Fibroblast of the aortic adventitia (primary cell): ENCODE data around the gene CLEC16A. TPM values are rescaled to one million over a fixed set of nuclear protein-coding genes. Genes with fewer than 3 reads are reported as not detected.

Source experiments
- DNase-seq: peaks from one replicate; pipeline ENCODE4 v3.0.0-alpha.2; 2010; ENCODE audit warnings: low read depth
- H3K4me3 ChIP-seq: 2 replicates; pipeline ENCODE4 v1.5.1; 2011; ENCODE audit warnings: low read depth, mild to moderate bottlenecking, control low read depth, low read length, moderate library complexity
- total RNA-seq: library from RNA; depleted of rRNA; stranded (reverse); fragments of >200 nt; gene quantifications from 2 replicates; pipeline ENCODE4 v1.2.3, GENCODE V29; 2012; ENCODE audit warnings: low replicate concordance
- TF ChIP-seq, protein P1 (sequence below): IDR thresholded peaks from 2 replicates; pipeline ENCODE4 v1.5.1; 2011; ENCODE audit warnings: mild to moderate bottlenecking, low read length, control low read depth, inconsistent platforms; ENCODE audit not compliant: insufficient read depth

The CLEC16A gene
- total RNA-seq, 1 donor, result 16.3 TPM

DNA sequence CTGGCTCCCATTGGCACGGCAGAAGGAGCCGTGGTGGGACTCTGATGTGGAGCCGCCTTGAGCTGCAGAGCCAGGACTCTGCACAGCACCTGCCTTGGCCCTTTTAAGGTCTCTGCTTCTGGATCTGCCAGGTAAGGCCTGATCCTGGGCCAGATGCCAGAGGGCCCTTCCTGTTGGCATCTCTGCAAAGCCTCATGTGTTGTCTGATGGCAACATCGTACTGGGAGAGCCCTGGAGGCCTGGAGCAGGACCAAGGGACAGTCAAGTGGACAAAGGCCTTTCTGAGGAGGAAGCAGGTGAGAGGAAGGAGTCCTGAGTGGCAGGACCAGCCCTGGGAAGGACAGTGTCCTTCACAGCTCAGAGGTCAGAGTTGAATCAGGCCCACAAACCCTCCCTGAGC is 285.5 kb downstream of the CLEC16A start:
- TF ChIP-seq, protein P1, sequence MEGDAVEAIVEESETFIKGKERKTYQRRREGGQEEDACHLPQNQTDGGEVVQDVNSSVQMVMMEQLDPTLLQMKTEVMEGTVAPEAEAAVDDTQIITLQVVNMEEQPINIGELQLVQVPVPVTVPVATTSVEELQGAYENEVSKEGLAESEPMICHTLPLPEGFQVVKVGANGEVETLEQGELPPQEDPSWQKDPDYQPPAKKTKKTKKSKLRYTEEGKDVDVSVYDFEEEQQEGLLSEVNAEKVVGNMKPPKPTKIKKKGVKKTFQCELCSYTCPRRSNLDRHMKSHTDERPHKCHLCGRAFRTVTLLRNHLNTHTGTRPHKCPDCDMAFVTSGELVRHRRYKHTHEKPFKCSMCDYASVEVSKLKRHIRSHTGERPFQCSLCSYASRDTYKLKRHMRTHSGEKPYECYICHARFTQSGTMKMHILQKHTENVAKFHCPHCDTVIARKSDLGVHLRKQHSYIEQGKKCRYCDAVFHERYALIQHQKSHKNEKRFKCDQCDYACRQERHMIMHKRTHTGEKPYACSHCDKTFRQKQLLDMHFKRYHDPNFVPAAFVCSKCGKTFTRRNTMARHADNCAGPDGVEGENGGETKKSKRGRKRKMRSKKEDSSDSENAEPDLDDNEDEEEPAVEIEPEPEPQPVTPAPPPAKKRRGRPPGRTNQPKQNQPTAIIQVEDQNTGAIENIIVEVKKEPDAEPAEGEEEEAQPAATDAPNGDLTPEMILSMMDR, result no peak
- H3K4me3 ChIP-seq, result no peak overlapping the region
- DNase-seq, result no peak

DNA sequence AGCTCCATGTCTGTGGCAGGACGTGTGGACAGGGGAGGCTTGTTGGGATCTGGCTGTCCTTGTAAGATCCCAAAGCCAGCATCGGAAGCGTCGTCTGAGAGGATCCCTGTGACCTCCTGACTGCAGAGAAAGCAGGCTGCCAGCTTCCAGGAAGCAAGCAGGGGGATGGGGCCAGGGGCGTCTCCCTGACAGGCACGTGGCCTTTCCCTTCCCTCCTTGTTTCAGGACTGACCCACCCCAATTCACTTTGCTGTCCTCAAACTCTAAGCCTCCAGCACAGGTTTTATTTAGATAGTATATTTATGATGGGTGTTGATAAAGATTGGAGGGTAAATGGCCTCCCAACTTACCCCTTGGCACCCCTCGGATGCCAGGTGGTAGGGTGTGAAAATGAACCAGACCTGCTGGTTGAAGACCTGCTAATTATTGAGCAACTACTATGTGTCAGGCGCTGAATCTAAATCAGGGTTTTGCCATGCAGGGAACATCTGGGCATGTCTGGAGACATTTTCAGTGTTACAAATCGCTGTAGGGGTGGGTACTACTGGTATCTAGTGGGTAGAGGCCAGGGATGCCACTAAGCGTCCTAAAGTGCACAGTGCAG is 287.1 kb downstream of the CLEC16A start:
- no peak overlapping the region for H3K4me3 ChIP-seq
- TF ChIP-seq, protein P1, result no peak
- no peak for DNase-seq

Other genes with a start within 250 kb of the CLEC16A start
- gene TEKT5, start 249.6 kb upstream of the CLEC16A start, total RNA-seq, result 0.09 TPM in 1 of 2 replicates, not detected in the other
- 9.7 and 17.2 TPM in 2 replicates for gene NUBP1, start 200.7 kb upstream of the CLEC16A start, total RNA-seq
- not detected in 2 replicates for gene TVP23A, start 125.8 kb upstream of the CLEC16A start, total RNA-seq
- gene CIITA, start 67.4 kb upstream of the CLEC16A start, total RNA-seq, result 0.74 and 1.3 TPM in 2 replicates
- gene DEXI, start 2.1 kb upstream of the CLEC16A start, total RNA-seq, result 35.2 and 50.2 TPM in 2 replicates